Thyroid gland (tissue), 4 donors: ENCODE data around the gene CNGA3.

Source experiments
- CTCF ChIP-seq, 6 experiments: fragments of 200-600 bp in 3 of 6; fragments of 450-650 bp in 3 of 6; sonication (generic) in 3 of 6; IDR thresholded peaks; one replicate each; pipeline ENCODE4 v1.5.1; 2016 to 2019; ENCODE audit warnings: antibody characterized with exemption in 6 of 6, mild to moderate bottlenecking in 2 of 6, inconsistent platforms in 1 of 6, moderate library complexity in 1 of 6
- POLR2A ChIP-seq, 2 donors: fragments of 450-650 bp; IDR thresholded peaks; one replicate each; pipeline ENCODE4 v1.6.1; 2017; ENCODE audit warnings: antibody characterized with exemption in 2 of 2, mild to moderate bottlenecking in 2 of 2, moderate library complexity in 1 of 2

- TF ChIP-seq CTCF (IDR thresholded peaks at IDR 0.05) (no peak), POLR2A (IDR thresholded peaks at IDR 0.05) (no peak)
Measured at GRCh38 chr2:98399140-98399539, 52.9 kb downstream of the CNGA3 start.
